IMR-90 (cell line): ENCODE data around the gene TRAF3. TPM values are rescaled to one million over a fixed set of nuclear protein-coding genes. Genes with fewer than 3 reads are reported as not detected.

ENCODE experiments used
- ATAC-seq: fragments of 200-7000 bp; cut with Tn5 transposase; 2 replicates; pipeline ENCODE4 v1.9.1; 2020; ENCODE audit warnings: low read depth, mild to moderate bottlenecking, moderate library complexity
- BruUV-seq: library from RNA; stranded (reverse); fragments of 400-500 nt; replicated peaks from 2 replicates; lab custom pipeline; 2021; lab: Mats Ljungman, UMichigan
- CTCF ChIA-PET: fragments of 300-600 bp; formaldehyde crosslinking; extraction: SDS; loops from one replicate; lab custom pipeline; 2021; ENCODE audit warnings: antibody characterized with exemption; lab: Yijun Ruan, JAX
- POLR2A ChIA-PET: fragments of 300-600 bp; sonication (Branson Sonifier 250); formaldehyde crosslinking; loops from one replicate; lab custom pipeline; 2022; ENCODE audit warnings: antibody characterized with exemption; ENCODE audit not compliant: unreplicated experiment; lab: Charles Lee
- DNase-seq: peaks from one replicate; pipeline ENCODE4 v3.0.0; 2013
- H2AFZ ChIP-seq: replicated peaks from 2 replicates; pipeline ENCODE3; 2013; ENCODE audit warnings: low read length, mild to moderate bottlenecking; ENCODE audit not compliant: poor library complexity
- H2AK5ac ChIP-seq: 2 replicates; pipeline ENCODE4 v1.6.1; 2013; ENCODE audit warnings: low read depth, low read length, inconsistent platforms
- H2AK9ac ChIP-seq: replicated peaks from 2 replicates; pipeline ENCODE3; 2013; ENCODE audit warnings: mild to moderate bottlenecking, low read depth, low read length, moderate library complexity; ENCODE audit not compliant: poor library complexity
- H2BK120ac ChIP-seq: 2 replicates; pipeline ENCODE4 v1.6.1; 2013; ENCODE audit warnings: low read depth, low read length, inconsistent platforms
- H2BK15ac ChIP-seq: 3 replicates; pipeline ENCODE4 v1.6.1; 2013; ENCODE audit warnings: low read depth, low read length, inconsistent platforms
- H2BK20ac ChIP-seq: 2 replicates; pipeline ENCODE4 v1.6.1; 2013; ENCODE audit warnings: low read depth, mild to moderate bottlenecking, inconsistent platforms, low read length, moderate library complexity
- H2BK5ac ChIP-seq: 2 replicates; pipeline ENCODE4 v1.6.1; 2013; ENCODE audit warnings: mild to moderate bottlenecking, low read depth, low read length, inconsistent platforms; ENCODE audit not compliant: poor library complexity, severe bottlenecking
- H3K14ac ChIP-seq: replicated peaks from 2 replicates; pipeline ENCODE4 v1.6.1; 2013; ENCODE audit warnings: low read depth, low read length, inconsistent platforms
- H3K18ac ChIP-seq: 2 replicates; pipeline ENCODE4 v1.6.1; 2013; ENCODE audit warnings: low read depth, low read length, control low read depth
- H3K23ac ChIP-seq: 2 replicates; pipeline ENCODE4 v1.6.1; 2013; ENCODE audit warnings: low read depth, low read length, inconsistent platforms
- H3K27ac ChIP-seq: 2 replicates; pipeline ENCODE4 v1.5.1; 2013; ENCODE audit warnings: mild to moderate bottlenecking, control low read depth, low read length; ENCODE audit not compliant: insufficient read depth
- H3K27me3 ChIP-seq: 2 replicates; pipeline ENCODE4 v1.6.1; 2013; ENCODE audit warnings: low read length; ENCODE audit not compliant: control insufficient read depth, insufficient read depth
- H3K36me3 ChIP-seq: 2 replicates; pipeline ENCODE4 v1.6.1; 2013; ENCODE audit warnings: low read length, mixed read lengths; ENCODE audit not compliant: control insufficient read depth, insufficient read depth
- H3K4ac ChIP-seq: 2 replicates; pipeline ENCODE4 v1.6.1; 2013; ENCODE audit warnings: low read depth, low read length, inconsistent platforms
- H3K4me1 ChIP-seq: 2 replicates; pipeline ENCODE4 v1.6.1; 2013; ENCODE audit warnings: low read length, mixed read lengths; ENCODE audit not compliant: control insufficient read depth, insufficient read depth
- H3K4me2 ChIP-seq: 2 replicates; pipeline ENCODE4 v1.6.1; 2013; ENCODE audit warnings: low read depth, mild to moderate bottlenecking, control low read depth, low read length, moderate library complexity
- H3K4me3 ChIP-seq: 2 replicates; pipeline ENCODE4 v1.5.1; 2013; ENCODE audit warnings: low read depth, mild to moderate bottlenecking, control low read depth, low read length, moderate library complexity; ENCODE audit not compliant: insufficient read depth
- H3K56ac ChIP-seq: 2 replicates; pipeline ENCODE4 v1.6.1; 2013; ENCODE audit warnings: low read length, inconsistent platforms; ENCODE audit not compliant: insufficient read depth; ENCODE audit errors: extremely low read depth
- H3K79me1 ChIP-seq, 2 experiments: 2 replicates each; pipeline ENCODE4 v1.6.1; 2013; ENCODE audit warnings: low read length in 2 of 2, inconsistent platforms in 1 of 2, low read depth in 1 of 2
- H3K9ac ChIP-seq: 2 replicates; pipeline ENCODE4 v1.6.1; 2013; ENCODE audit warnings: low read depth, low read length, control low read depth
- H3K9me1 ChIP-seq: 2 replicates; pipeline ENCODE4 v1.6.1; 2013; ENCODE audit warnings: low read length, inconsistent platforms; ENCODE audit not compliant: insufficient read depth
- H3K9me3 ChIP-seq: 2 replicates; pipeline ENCODE4 v1.6.1; 2013; ENCODE audit warnings: low read length; ENCODE audit not compliant: control insufficient read depth, insufficient read depth
- H4K20me1 ChIP-seq: 2 replicates; pipeline ENCODE4 v1.6.1; 2013; ENCODE audit warnings: low read length, inconsistent platforms; ENCODE audit not compliant: insufficient read depth
- H4K5ac ChIP-seq: 2 replicates; pipeline ENCODE4 v1.6.1; 2013; ENCODE audit warnings: mild to moderate bottlenecking, low read depth, low read length, control low read depth
- H4K8ac ChIP-seq, 2 experiments: 2 replicates each; pipeline ENCODE4 v1.6.1; 2013; ENCODE audit warnings: low read depth in 2 of 2, low read length in 2 of 2, control low read depth in 1 of 2, inconsistent platforms in 1 of 2
- H4K91ac ChIP-seq: 2 replicates; pipeline ENCODE4 v1.6.1; 2013; ENCODE audit warnings: low read depth, low read length, inconsistent platforms; ENCODE audit not compliant: insufficient read depth
- CHD1 ChIP-seq: IDR thresholded peaks from 2 replicates; pipeline ENCODE4 v1.6.1; 2012; ENCODE audit warnings: low read depth, low read length, improper control_type of control experiment
- WGBS, 2 experiments: methylation state at CpG; one replicate each; pipeline versions ENCODE4 v1.1.5 to v1.1.7; 2013; ENCODE audit warnings: missing lambda C conversion rate in 2 of 2; ENCODE audit not compliant: insufficient read length in 1 of 2; ENCODE audit errors: extremely low coverage in 2 of 2; 5-methylcytosine and 5-hydroxymethylcytosine counted together
- dilution Hi-C: fragments of 300-500 bp; cut with HindIII; formaldehyde crosslinking; loops from one replicate; pipeline ENCODE4 v1.14.3; 2018; ENCODE audit warnings: low sequenced_read_pairs; ENCODE audit not compliant: unreplicated experiment
- in situ Hi-C: fragments of 300-500 bp; cut with MboI; formaldehyde crosslinking; loops from 3 replicates; pipeline ENCODE4 v1.14.3; 2019; ENCODE audit warnings: low sequenced_read_pairs, inconsistent platforms, mixed read lengths
- intact Hi-C: fragments of 100-400 bp; cut with micrococcal nuclease; formaldehyde crosslinking; loops from 2 replicates; pipeline ENCODE4 v1.10.0; 2022
- polyA plus RNA-seq, 3 experiments: library from polyadenylated mRNA; depleted of rRNA; stranded (reverse); fragments of >200 nt; gene quantifications; 2 replicates each; pipeline ENCODE4 v1.2.3, GENCODE V29; 2012; ENCODE audit warnings: low replicate concordance in 1 of 3
- total RNA-seq: library from RNA; depleted of rRNA; stranded (reverse); fragments of >200 nt; gene quantifications from 2 replicates; pipeline ENCODE4 v1.2.3, GENCODE V29; 2012

TRAF3 gene
- total and polyA plus RNA-seq, 2 of the 4 experiments (the other 2 are of a cell fraction): 21.2 to 25.3 TPM

DNA sequence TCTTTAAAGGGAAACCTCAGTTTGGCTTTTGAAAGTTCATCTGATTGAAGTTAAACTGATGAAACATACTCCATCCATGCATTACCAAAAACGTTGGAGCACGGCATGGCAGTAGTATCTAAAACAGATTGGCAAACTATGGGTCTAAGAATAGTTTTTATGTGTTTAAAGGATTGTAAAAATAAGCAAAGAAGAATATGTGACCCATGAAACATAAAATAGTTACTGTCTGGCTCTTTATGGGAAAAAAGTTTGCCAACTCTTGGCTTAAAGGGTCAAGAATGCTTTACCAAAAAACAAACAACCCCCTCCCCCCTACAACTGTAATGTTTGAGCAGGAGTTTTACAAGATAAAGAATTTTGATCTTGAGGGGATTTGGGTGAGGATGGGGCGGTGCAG is 32.6 kb downstream of the TRAF3 start:
- Histone ChIP-seq H3K27ac (no peak overlapping the region), H2BK5ac (no peak overlapping the region), H3K18ac (no peak overlapping the region), H3K9me1 (peaks cover 32% of the 10 kb centered on the region), H2BK120ac (no peak overlapping the region), H3K4me3 (no peak overlapping the region), H3K4me1 (peaks cover 3% of the 10 kb centered on the region), H2AK9ac (no peak overlapping the region), H4K5ac (no peak overlapping the region), H2AK5ac (no peak overlapping the region), H2BK20ac (no peak overlapping the region), H2AFZ (no peak overlapping the region), H3K27me3 (no peaks in the 10 kb centered on the region), H3K23ac (no peak overlapping the region), H3K14ac (no peak overlapping the region), H3K9ac (no peak overlapping the region), H2BK15ac (no peak overlapping the region), H3K9me3 (no peaks in the 10 kb centered on the region), H3K4me2 (no peak overlapping the region), H4K8ac (no peak overlapping the region), H3K79me1 (peaks cover 41 to 65% of the 10 kb centered on the region in 2 experiments), H4K20me1 (peaks cover 54% of the 10 kb centered on the region), H3K4ac (no peak overlapping the region), H3K36me3 (peaks cover 1% of the 10 kb centered on the region; the same call in 1 of the 2 replicates), H3K56ac (no peak overlapping the region), H4K91ac (no peak overlapping the region)
- 100% methylated on average over 1 of the region's 3 CpGs; no CpG with 5 or more reads in 1 of the 2 experiments for WGBS, 2 experiments
- ChIA-PET CTCF (no interaction called here), POLR2A (no interaction called here)
- ATAC-seq (no peak), DNase-seq (no peak)
- no TSS peak for BruUV-seq
- TF ChIP-seq CHD1: no peak
- dilution Hi-C loops: no loop called here
- in situ Hi-C loops: no loop called here
- intact Hi-C loops: no loop called here
